Skeletal muscle tissue (tissue), 4 donors: ENCODE data around the gene WFIKKN1. TPM values are rescaled to one million over a fixed set of nuclear protein-coding genes. Genes with fewer than 3 reads are reported as not detected.
"Not testable (repeated sequence)": the region's sequence is repeated elsewhere in the genome, so short reads cannot be mapped to it uniquely, and the experiment has no call there.

ENCODE experiments used
- H3K27ac ChIP-seq: one replicate; pipeline ENCODE4 v1.7.0; 2013; ENCODE audit warnings: mild to moderate bottlenecking, low read depth, low read length, inconsistent platforms
- H3K27me3 ChIP-seq, 3 donors: one replicate each; pipeline ENCODE4 v1.7.0; 2013; ENCODE audit warnings: low read length in 3 of 3; ENCODE audit not compliant: control insufficient read depth in 3 of 3, insufficient read depth in 3 of 3
- H3K36me3 ChIP-seq, 3 donors: one replicate each; pipeline ENCODE4 v1.7.0; 2013; ENCODE audit warnings: low read length in 3 of 3; ENCODE audit not compliant: control insufficient read depth in 3 of 3, insufficient read depth in 3 of 3
- H3K4me1 ChIP-seq, 3 donors: one replicate each; pipeline ENCODE4 v1.7.0; 2013; ENCODE audit warnings: low read length in 3 of 3, mild to moderate bottlenecking in 3 of 3; ENCODE audit not compliant: control insufficient read depth in 3 of 3, insufficient read depth in 3 of 3
- H3K4me3 ChIP-seq, 3 donors: one replicate each; pipeline ENCODE4 v1.7.0; 2013; ENCODE audit warnings: low read length in 3 of 3
- H3K9ac ChIP-seq, 3 donors: one replicate each; pipeline ENCODE4 v1.7.0; 2013; ENCODE audit warnings: low read length in 3 of 3, mild to moderate bottlenecking in 3 of 3, moderate library complexity in 2 of 3, low read depth in 1 of 3
- H3K9me3 ChIP-seq, 3 donors: one replicate each; pipeline ENCODE4 v1.7.0; 2013; ENCODE audit warnings: low read length in 3 of 3; ENCODE audit not compliant: control insufficient read depth in 3 of 3
- total RNA-seq: library from RNA; depleted of rRNA; stranded (reverse); fragments of >200 nt; gene quantifications from one replicate; pipeline ENCODE4 v1.2.3, GENCODE V29; 2014
- donor health status: Osteomylitis.

Gene WFIKKN1
- total RNA-seq, 1 donor from 2014 or later: 0.52 TPM

DNA sequence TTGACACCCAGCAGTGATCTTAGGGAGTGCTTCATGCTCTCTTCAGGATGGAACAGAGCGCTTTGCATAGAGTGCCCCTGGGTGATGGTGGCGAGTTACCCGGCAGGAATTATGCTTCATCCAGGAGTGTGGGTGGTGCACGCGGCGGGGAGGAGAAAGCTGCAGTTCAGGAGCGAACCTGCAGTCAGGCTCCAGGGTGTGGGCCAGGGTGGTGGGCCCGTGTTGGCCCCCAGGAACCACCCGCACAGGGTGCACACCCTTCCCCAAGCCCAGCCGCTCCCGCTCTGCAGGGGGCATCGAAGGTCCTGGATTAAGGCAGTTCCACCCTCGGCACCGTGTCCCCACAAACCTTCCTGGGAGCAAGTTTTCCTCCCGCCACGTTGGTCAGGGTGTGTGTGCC lies 37.0 kb upstream of the WFIKKN1 start:
- Histone ChIP-seq H3K27me3 (no peaks in the 10 kb centered on the region), H3K27ac (peak overlapping the region; percentile 94), H3K9ac (peak overlapping the region; percentile 67 to 78 (median 74)), H3K4me3 (peak overlapping the region in 2 of 3 donors; percentile 24 to 65), H3K36me3 (peaks cover 4 to 7% (median 7%) of the 10 kb centered on the region in 3 donors), H3K4me1 (peaks cover 54 to 67% (median 57%) of the 10 kb centered on the region in 3 donors), H3K9me3 (no peaks in the 10 kb centered on the region)

DNA sequence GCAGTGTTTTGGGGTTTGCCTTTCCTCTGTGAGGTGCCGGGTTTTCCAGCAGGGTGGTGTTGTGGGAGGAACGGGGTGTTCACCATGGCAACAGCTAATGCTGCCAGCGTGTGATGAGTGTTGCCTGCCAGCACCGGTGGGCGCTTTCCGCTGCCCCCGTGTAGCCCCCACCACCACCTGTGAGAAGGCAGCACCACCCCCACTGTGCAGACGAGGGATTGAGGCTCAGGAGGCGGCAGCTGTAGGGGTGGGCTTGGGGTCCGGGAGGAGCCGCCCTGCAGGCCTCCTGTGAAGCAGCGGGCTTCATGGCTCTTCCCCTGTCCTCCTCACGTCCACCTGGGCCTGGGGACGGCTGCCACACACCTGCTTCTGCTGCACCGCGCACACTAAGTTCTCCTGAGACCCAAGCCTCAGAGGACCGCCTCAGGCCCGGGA lies 35.7 kb upstream of the WFIKKN1 start:
- H3K9ac ChIP-seq: peak overlapping the region in 1 of 3 donors; percentile 45
- H3K36me3 ChIP-seq: peaks cover 7 to 12% (median 12%) of the 10 kb centered on the region in 3 donors
- H3K9me3 ChIP-seq: no peaks in the 10 kb centered on the region
- H3K4me3 ChIP-seq: no peak overlapping the region
- no peaks in the 10 kb centered on the region for H3K27me3 ChIP-seq
- no peak overlapping the region for H3K27ac ChIP-seq
- H3K4me1 ChIP-seq: peaks cover 54 to 67% (median 57%) of the 10 kb centered on the region in 3 donors

DNA sequence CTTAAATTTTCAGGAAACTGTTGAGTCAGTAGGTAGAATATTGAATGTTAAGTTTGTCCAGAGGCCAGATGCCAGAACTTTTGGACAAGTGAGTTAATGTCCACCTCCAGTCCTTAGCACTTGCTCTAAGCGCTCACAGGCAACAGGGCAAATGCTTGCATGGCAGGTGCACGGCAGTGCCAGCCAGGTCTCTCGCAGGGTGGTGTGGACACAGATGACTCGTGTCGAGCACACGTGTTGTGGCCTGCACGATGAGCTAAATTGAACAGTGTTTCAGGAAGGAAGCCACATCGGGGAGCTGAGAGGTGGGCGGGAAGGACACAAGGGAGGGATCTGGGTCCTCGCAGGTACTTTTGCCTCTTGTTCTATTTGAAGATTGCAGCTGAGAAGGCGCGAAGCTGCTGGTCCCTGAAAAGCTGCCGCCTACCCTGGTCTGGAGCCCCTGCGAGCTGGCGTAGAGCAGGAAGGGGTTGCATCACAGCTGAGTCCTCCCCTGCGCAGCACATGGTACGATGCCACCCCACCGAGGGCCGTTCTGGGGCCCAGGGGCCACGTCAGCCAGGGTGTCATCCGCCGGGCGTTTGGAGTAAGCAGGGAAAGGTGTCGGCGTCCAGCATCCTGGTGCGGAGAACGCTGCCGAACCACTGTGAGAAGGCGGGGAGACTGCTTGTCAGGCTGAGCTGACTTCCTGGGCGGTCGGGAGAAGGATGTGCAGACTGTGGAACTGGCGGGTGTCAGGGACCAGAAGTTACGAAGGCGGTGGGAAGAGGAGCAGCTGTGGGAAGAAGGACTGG lies 34.6 kb upstream of the WFIKKN1 start:
- Histone ChIP-seq H3K4me1 (peaks cover 48 to 56% (median 50%) of the 10 kb centered on the region in 3 donors), H3K9ac (peak overlapping the region in 1 of 3 donors; percentile 50), H3K36me3 (peaks cover 6 to 17% (median 12%) of the 10 kb centered on the region in 3 donors), H3K4me3 (no peak overlapping the region), H3K9me3 (no peaks in the 10 kb centered on the region), H3K27ac (no peak overlapping the region), H3K27me3 (no peaks in the 10 kb centered on the region)

- Histone ChIP-seq H3K36me3 (peaks cover 6 to 17% (median 12%) of the 10 kb centered on the region in 3 donors), H3K9ac (no peak overlapping the region), H3K27ac (no peak overlapping the region), H3K27me3 (no peaks in the 10 kb centered on the region), H3K4me1 (peaks cover 43 to 51% (median 48%) of the 10 kb centered on the region in 3 donors), H3K4me3 (no peak overlapping the region), H3K9me3 (no peaks in the 10 kb centered on the region)
These were observed 34.1 kb upstream of the WFIKKN1 start for GRCh38 chr16:596736-597060.

DNA sequence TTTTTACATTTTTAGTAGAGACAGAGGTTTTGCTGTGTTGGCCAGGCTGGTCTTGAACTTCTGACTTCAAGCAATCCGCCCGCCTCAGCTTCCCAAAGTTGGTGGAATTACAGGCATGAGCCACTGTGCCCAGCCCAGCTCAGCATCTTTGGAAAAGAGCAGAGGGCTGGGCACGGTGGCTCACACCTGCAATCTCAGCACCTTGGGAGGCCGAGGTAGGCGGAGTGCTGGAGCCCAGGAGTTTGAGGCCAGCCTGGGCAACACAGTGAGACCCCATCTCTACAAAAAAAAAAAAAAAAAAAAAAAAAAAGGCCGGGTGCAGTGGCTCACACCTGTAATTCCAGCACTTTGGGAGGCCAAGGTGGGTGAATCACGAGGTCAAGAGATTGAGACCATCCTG lies 33.1 kb upstream of the WFIKKN1 start:
- not testable (repeated sequence) for H3K27ac ChIP-seq, H3K4me3 ChIP-seq, H3K9ac ChIP-seq, H3K27me3 ChIP-seq, H3K9me3 ChIP-seq
- Histone ChIP-seq H3K4me1 (peaks cover 34 to 42% (median 38%) of the 10 kb centered on the region in 3 donors), H3K36me3 (peaks cover 6 to 17% (median 12%) of the 10 kb centered on the region in 3 donors)

GRCh38 chr16:598823-599739 lies 31.7 kb upstream of the WFIKKN1 start:
- peaks cover 6 to 17% (median 12%) of the 10 kb centered on the region in 3 donors for H3K36me3 ChIP-seq

GRCh38 chr16:600781-601180 lies 30.0 kb upstream of the WFIKKN1 start:
- Histone ChIP-seq H3K36me3 (peaks cover 4 to 17% (median 12%) of the 10 kb centered on the region in 3 donors), H3K4me3 (no peak overlapping the region), H3K9me3 (no peaks in the 10 kb centered on the region), H3K27me3 (no peaks in the 10 kb centered on the region), H3K9ac (no peak overlapping the region), H3K27ac (no peak overlapping the region), H3K4me1 (peaks cover 6 to 17% (median 11%) of the 10 kb centered on the region in 3 donors)

More at GRCh38 chr16:598823-599739, 31.7 kb upstream of the WFIKKN1 start:
- Histone ChIP-seq H3K27me3 (no peaks in the 10 kb centered on the region), H3K9me3 (no peaks in the 10 kb centered on the region), H3K4me3 (no peak overlapping the region), H3K4me1 (peaks cover 20 to 28% (median 24%) of the 10 kb centered on the region in 3 donors), H3K9ac (no peak overlapping the region), H3K27ac (no peak overlapping the region)

DNA sequence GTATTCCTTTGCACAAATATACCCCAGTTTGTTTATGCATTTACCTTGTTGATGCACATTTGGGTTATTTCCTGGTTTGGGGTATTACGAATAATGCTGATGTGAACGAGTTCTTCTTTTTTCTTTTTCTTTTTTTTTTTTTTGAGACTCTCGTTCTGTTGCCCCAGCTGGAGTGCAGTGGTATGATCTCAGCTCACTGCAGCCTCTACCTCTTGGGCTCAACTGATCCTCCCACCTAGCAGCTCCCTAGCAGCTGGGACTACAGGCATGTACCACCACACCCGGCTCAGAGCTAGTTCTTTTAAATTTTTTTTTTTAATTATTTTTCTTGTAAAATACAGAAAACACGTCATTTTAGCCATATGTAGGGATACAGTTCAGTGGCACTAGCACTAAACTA lies 26.9 kb upstream of the WFIKKN1 start:
- H3K4me3 ChIP-seq: no peak overlapping the region
- peaks cover 0 to 7% (median 2%) of the 10 kb centered on the region in 3 donors for H3K4me1 ChIP-seq
- no peak overlapping the region for H3K9ac ChIP-seq

DNA sequence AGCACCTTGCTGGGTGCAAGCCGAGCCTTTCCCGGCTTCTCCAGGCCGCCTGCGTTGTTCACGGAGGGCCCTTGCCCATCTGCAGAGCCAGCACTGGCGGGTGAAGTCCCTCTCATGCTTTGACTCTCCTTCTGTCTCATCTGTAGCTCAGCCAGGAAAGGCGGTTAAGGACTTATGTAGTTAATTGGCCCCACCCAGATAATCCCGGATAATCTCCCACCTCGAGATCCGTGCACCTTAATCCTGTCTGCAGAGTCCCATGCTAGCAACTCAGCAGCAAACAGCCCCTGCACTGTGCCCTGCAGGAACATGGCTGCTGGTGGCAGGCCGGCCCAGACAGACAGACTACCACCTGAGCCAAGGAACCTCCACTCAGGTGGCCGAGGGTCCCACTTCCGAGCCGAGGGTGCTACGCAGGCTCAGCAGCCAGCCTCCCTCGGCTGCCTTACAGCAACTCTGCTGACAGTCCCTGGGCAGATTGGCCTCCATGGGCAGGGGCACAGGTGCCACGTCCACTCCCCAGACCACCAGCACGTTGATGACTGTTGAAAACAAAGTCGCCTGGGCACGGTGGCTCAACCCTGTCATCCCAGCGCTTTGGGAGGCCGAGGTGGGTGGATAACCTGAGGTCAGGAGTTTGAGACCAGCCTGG lies 24.0 kb upstream of the WFIKKN1 start:
- H3K4me1 ChIP-seq: peaks cover 11 to 14% (median 13%) of the 10 kb centered on the region in 3 donors
- H3K9me3 ChIP-seq: no peaks in the 10 kb centered on the region
- no peak overlapping the region for H3K27ac ChIP-seq
- no peaks in the 10 kb centered on the region for H3K27me3 ChIP-seq
- no peaks in the 10 kb centered on the region for H3K36me3 ChIP-seq
- no peak overlapping the region for H3K4me3 ChIP-seq
- no peak overlapping the region for H3K9ac ChIP-seq

More for the DNA sequence above, 26.9 kb upstream of the WFIKKN1 start:
- Histone ChIP-seq H3K9me3 (no peaks in the 10 kb centered on the region), H3K27me3 (no peaks in the 10 kb centered on the region), H3K36me3 (peaks cover 4 to 10% (median 5%) of the 10 kb centered on the region in 3 donors), H3K27ac (no peak overlapping the region)
